ENCODE results near the gene EMSY. TPM values are rescaled to one million over a fixed set of nuclear protein-coding genes. Genes with fewer than 3 reads are reported as not detected.

EMSY gene
- total and polyA plus RNA-seq, 2 of the 8 experiments (the other 6 are each of a cell fraction or from before 2014, with no cell fraction given) = 29.6 to 34.6 TPM

DNA sequence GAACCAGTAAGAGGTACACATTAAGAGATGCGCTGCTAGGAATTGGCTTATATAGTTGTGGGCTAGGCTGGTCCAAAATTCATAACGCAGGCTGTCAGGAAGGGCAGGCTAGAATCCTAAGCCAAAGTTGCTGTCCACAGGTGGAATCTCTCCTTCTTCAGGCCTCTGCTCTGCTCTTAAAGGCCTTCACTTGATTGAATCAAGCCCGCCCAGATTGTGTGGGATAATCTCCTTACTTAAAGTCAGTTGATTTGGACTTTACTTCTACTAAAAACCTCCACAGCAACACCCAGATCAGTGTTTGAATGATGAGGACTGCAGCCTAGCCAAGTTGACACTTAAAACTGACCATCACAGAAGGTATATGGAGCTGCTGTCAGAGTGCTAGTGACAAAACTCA is 156.9 kb downstream of the EMSY start:
- CTCF ChIA-PET (ENCODE audit: partially characterized antibody) = interaction anchor here (1.0 kb wide), 2 partner anchors 28 to 80 kb away, joined by 3 to 4 read pairs; no protein-coding TSS in a partner anchor
- no peaks in the 10 kb centered on the region for H3K79me2 ChIP-seq (ENCODE audit: control insufficient read depth in 1 of 2, insufficient read depth in 2 of 2, low read length in 2 of 2)
- TF ChIP-seq SRF (IDR thresholded peaks at IDR 0.05; ENCODE audit: low read depth, low read length) = no peak
- no peak for TF ChIP-seq SIRT6 (IDR thresholded peaks at IDR 0.05; ENCODE audit: low read length)
- TF ChIP-seq KDM5A (IDR thresholded peaks at IDR 0.05; ENCODE audit: low read length) = no peak
- TF ChIP-seq, protein P1, sequence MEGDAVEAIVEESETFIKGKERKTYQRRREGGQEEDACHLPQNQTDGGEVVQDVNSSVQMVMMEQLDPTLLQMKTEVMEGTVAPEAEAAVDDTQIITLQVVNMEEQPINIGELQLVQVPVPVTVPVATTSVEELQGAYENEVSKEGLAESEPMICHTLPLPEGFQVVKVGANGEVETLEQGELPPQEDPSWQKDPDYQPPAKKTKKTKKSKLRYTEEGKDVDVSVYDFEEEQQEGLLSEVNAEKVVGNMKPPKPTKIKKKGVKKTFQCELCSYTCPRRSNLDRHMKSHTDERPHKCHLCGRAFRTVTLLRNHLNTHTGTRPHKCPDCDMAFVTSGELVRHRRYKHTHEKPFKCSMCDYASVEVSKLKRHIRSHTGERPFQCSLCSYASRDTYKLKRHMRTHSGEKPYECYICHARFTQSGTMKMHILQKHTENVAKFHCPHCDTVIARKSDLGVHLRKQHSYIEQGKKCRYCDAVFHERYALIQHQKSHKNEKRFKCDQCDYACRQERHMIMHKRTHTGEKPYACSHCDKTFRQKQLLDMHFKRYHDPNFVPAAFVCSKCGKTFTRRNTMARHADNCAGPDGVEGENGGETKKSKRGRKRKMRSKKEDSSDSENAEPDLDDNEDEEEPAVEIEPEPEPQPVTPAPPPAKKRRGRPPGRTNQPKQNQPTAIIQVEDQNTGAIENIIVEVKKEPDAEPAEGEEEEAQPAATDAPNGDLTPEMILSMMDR (IDR thresholded peaks at IDR 0.05; ENCODE audit: control extremely low read depth in 1 of 3, insufficient read depth in 1 of 3, low read depth in 1 of 3, low read length in 3 of 3) = no peak
- TF ChIP-seq TAF1 (IDR thresholded peaks at IDR 0.05; ENCODE audit: low read depth, low read length) = no peak
- no peak for TF ChIP-seq SP1 (IDR thresholded peaks at IDR 0.05; ENCODE audit: low read depth, low read length)
- TF ChIP-seq TEAD4 (IDR thresholded peaks at IDR 0.05; ENCODE audit: low read depth, low read length) = no peak
- TF ChIP-seq, protein P2, sequence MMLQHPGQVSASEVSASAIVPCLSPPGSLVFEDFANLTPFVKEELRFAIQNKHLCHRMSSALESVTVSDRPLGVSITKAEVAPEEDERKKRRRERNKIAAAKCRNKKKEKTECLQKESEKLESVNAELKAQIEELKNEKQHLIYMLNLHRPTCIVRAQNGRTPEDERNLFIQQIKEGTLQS (IDR thresholded peaks at IDR 0.05; ENCODE audit: insufficient read depth, low read depth, low read length) = no peak
- no peak for TF ChIP-seq CREB1 (IDR thresholded peaks at IDR 0.05)
- no peak for TF ChIP-seq RBBP5 (IDR thresholded peaks at IDR 0.05; ENCODE audit: borderline replicate concordance, low read depth, low read length)
- TF ChIP-seq BCL11A (IDR thresholded peaks at IDR 0.05; ENCODE audit: low read depth in 2 of 2, low read length in 2 of 2) = no peak
- no peak for TF ChIP-seq NANOG (IDR thresholded peaks at IDR 0.05; ENCODE audit: insufficient read depth, low read depth, low read length, poor library complexity, severe bottlenecking)

More for the DNA sequence above, 156.9 kb downstream of the EMSY start:
- Histone ChIP-seq H3K56ac (replicated peaks; ENCODE audit: insufficient read length, low read depth, low read length) (no peak overlapping the region), H4K8ac (ENCODE audit: extremely low read depth, insufficient read depth, low read length) (no peak overlapping the region), H3K27ac (ENCODE audit: low read depth, low read length) (no peak overlapping the region), H2BK15ac (ENCODE audit: low read length) (no peak overlapping the region), H3K4me3 (ENCODE audit: extremely low read depth in 1 of 4, insufficient read depth in 2 of 4, low read depth in 3 of 4, low read length in 4 of 4) (no peak overlapping the region), H2BK120ac (replicated peaks; ENCODE audit: low read depth, low read length) (no peak overlapping the region), H3K14ac (ENCODE audit: insufficient read length) (no peak overlapping the region), H3K4me1 (replicated peaks in 1 of 4; ENCODE audit: control insufficient read depth in 3 of 4, insufficient read depth in 4 of 4, low read length in 3 of 4) (no peaks in the 10 kb centered on the region), H4K20me1 (replicated peaks in 1 of 2; ENCODE audit: control insufficient read depth in 1 of 2, insufficient read depth in 2 of 2, low read length in 2 of 2) (no peaks in the 10 kb centered on the region), H2BK20ac (ENCODE audit: low read length) (no peak overlapping the region), H2BK5ac (ENCODE audit: low read depth, low read length) (no peak overlapping the region), H4K91ac (replicated peaks; ENCODE audit: insufficient read length, low read length) (no peak overlapping the region), H3K27me3 (replicated peaks in 1 of 4; ENCODE audit: control insufficient read depth in 3 of 4, extremely low read depth in 1 of 4, insufficient read depth in 3 of 4, low read length in 3 of 4) (no peaks in the 10 kb centered on the region), H3K23me2 (ENCODE audit: low read depth, low read length) (no peaks in the 10 kb centered on the region), H4K5ac (ENCODE audit: insufficient read length, low read depth, low read length) (no peak overlapping the region), H3K9me3 (ENCODE audit: insufficient read depth in 2 of 2, low read depth in 1 of 2, low read length in 1 of 2) (no peaks in the 10 kb centered on the region), H3K36me3 (ENCODE audit: control insufficient read depth in 2 of 4, insufficient read depth in 4 of 4, low read length in 3 of 4) (no peaks in the 10 kb centered on the region), H3K9ac (replicated peaks in 1 of 4; ENCODE audit: extremely low read depth in 1 of 4, low read depth in 3 of 4, low read length in 3 of 4) (no peak overlapping the region), H2AFZ (ENCODE audit: low read length) (no peak overlapping the region), H3K18ac (ENCODE audit: extremely low read depth, low read length) (no peak overlapping the region), H3K23ac (ENCODE audit: insufficient read length) (no peak overlapping the region), H2AK5ac (ENCODE audit: low read depth, low read length) (no peak overlapping the region), H3K79me1 (ENCODE audit: low read depth, low read length) (no peaks in the 10 kb centered on the region; the same call in 1 of the 2 replicates), H3K4me2 (ENCODE audit: insufficient read depth in 1 of 2, low read depth in 2 of 2, low read length in 2 of 2) (no peak overlapping the region), H3K4ac (replicated peaks; ENCODE audit: insufficient read length, low read depth, low read length) (no peak overlapping the region), H2BK12ac (ENCODE audit: low read depth, low read length) (no peak overlapping the region)
- WGBS, 2 experiments (ENCODE audit: extremely low coverage in 1 of 2, insufficient coverage in 1 of 2, insufficient read length in 1 of 2, insufficient replicate concordance in 2 of 2, low coverage in 1 of 2, low lambda C conversion rate in 2 of 2, missing lambda C conversion rate in 1 of 2) = 77% methylated on average over 3 of the region's 3 CpGs; no CpG with 5 or more reads in 1 of the 2 experiments
- FAIRE-seq (no peak), DNase-seq (ENCODE audit: low read depth in 1 of 2, low spot score in 2 of 2) (no peak)
- POLR2A ChIA-PET (ENCODE audit: partially characterized antibody) = no interaction called here
